Transverse colon (tissue), 4 donors: ENCODE measurements around the gene MRPL2. TPM values are rescaled to one million over a fixed set of nuclear protein-coding genes. Genes with fewer than 3 reads are reported as not detected.

Experiments used
- DNase-seq: peaks from one replicate; pipeline ENCODE4 v3.0.0-alpha.2; 2019
- H3K27ac ChIP-seq, 4 donors: fragments of 200-600 bp; sonication (generic); 2 replicates each; pipeline ENCODE4 v1.5.1; 2016 to 2018; ENCODE audit warnings: inconsistent platforms in 4 of 4
- H3K27me3 ChIP-seq: fragments of 200-600 bp; sonication (generic); 2 replicates; pipeline ENCODE4 v1.5.1; 2017; ENCODE audit warnings: inconsistent platforms
- H3K36me3 ChIP-seq, 4 donors: fragments of 200-600 bp; sonication (generic); 2 replicates each; pipeline ENCODE4 v1.5.1; 2017 to 2019; ENCODE audit warnings: inconsistent platforms in 4 of 4
- H3K4me1 ChIP-seq, 4 donors: fragments of 200-600 bp; sonication (generic); 2 replicates each; pipeline ENCODE4 v1.5.1; 2017 to 2020; ENCODE audit warnings: inconsistent platforms in 4 of 4
- H3K4me3 ChIP-seq, 4 donors: fragments of 200-600 bp; sonication (generic); 1 replicate in 1 of 4; 2 replicates in 3 of 4; pipeline versions ENCODE4 v1.5.1 to v1.6.1; 2017 to 2019; ENCODE audit warnings: inconsistent platforms in 4 of 4
- H3K9me3 ChIP-seq, 2 donors: fragments of 200-600 bp; sonication (generic); 2 replicates each; pipeline ENCODE4 v1.5.1; 2017 to 2019; ENCODE audit warnings: inconsistent platforms in 2 of 2
- EP300 ChIP-seq: sonication (generic); formaldehyde crosslinking; IDR thresholded peaks from one replicate; pipeline ENCODE4 v1.6.1; 2017; ENCODE audit warnings: antibody characterized with exemption, low read depth
- POLR2A ChIP-seq: fragments of 450-650 bp; IDR thresholded peaks from one replicate; pipeline ENCODE4 v1.6.1; 2016; ENCODE audit warnings: antibody characterized with exemption, mild to moderate bottlenecking, moderate library complexity
- POLR2AphosphoS5 ChIP-seq, 3 donors: sonication (generic); formaldehyde crosslinking; IDR thresholded peaks; one replicate each; pipeline ENCODE4 v1.6.1; 2016; ENCODE audit warnings: antibody characterized with exemption in 3 of 3
- WGBS, 2 donors: methylation state at CpG; one replicate each; pipeline ENCODE4 v1.1.5; 2018; ENCODE audit warnings: low coverage in 1 of 2; 5-methylcytosine and 5-hydroxymethylcytosine counted together
- in situ Hi-C, 4 donors: fragments of 200-750 bp; cut with MboI; loops; one replicate each; pipeline versions ENCODE4 v1.15.0 to v1.15.1; 2017; ENCODE audit warnings: low sequenced_read_pairs in 3 of 4, low pct_ligation_motif_present in 1 of 4, low pct_unique_long_range_greater_than_20kb in 1 of 4
- intact Hi-C: fragments of 100-400 bp; cut with DNase I; formaldehyde crosslinking; loops from one replicate; pipeline ENCODE4 v1.15.1; 2023; ENCODE audit warnings: low total_unique reads
- total RNA-seq, 4 donors: library from RNA; depleted of rRNA; stranded (reverse); fragments of >200 nt; gene quantifications; one replicate each; pipeline ENCODE4 v1.1.0, GENCODE V29; 2016
- TF ChIP-seq, protein P1 (sequence below), 5 experiments: fragments of 200-600 bp in 3 of 5; fragments of 450-650 bp in 2 of 5; sonication (generic) in 3 of 5; IDR thresholded peaks; 1 replicate in 2 of 5; 2 replicates in 3 of 5; pipeline ENCODE4 v1.5.1; 2016 to 2017; ENCODE audit warnings: antibody characterized with exemption in 5 of 5, inconsistent platforms in 3 of 5, mild to moderate bottlenecking in 2 of 5, moderate library complexity in 1 of 5

The MRPL2 gene
- total RNA-seq, 4 donors from 2014 or later, result 5.8 to 54.2 (median 34.3) TPM

DNA sequence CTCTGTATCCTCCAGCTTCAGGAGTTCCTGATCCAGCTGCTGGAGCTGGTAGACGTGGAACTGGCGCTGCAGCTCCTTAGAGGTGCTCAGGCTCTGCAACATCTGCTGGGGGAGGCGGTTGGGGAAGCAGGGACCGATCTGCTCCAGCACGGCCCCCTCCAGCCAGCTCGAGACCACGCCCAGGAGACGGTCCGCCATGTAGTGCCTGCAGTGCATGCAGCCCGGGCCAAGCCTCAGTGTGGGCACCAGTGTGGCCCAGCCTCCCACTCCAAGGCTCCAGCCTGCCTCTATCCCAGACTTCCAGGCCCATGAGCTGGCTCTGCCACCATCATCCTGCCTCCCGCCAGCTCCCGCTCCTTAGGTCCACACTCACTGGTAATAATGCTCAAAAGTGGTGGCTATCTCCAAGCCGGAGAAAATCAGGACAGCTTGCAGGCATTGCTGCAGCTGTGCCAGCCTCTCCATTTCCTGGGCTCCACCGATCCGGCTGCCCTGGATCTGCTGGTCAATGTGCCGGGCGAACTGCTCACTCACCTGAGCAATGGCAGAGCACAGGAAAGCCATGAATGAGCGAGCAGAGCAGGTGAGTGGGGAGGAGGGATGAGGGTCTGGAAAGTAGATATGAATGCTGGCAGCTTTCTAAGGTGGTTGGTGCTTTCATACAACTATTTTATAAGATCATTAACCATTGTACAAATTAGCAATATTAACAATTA is 18.5 kb downstream of the MRPL2 start:
- peaks cover 0 to 13% (median 4%) of the 10 kb centered on the region in 4 donors for H3K36me3 ChIP-seq
- no peak overlapping the region for H3K27ac ChIP-seq
- 97 to 100% methylated on average over 1 to 18 of the region's 18 CpGs for WGBS, 2 donors
- in situ Hi-C loops (no loop called here), intact Hi-C loops (no loop called here)
- TF ChIP-seq POLR2A (no peak), POLR2AphosphoS5 (IDR thresholded peaks at IDR 0.05) (no peak), EP300 (no peak)
- TF ChIP-seq, protein P1, sequence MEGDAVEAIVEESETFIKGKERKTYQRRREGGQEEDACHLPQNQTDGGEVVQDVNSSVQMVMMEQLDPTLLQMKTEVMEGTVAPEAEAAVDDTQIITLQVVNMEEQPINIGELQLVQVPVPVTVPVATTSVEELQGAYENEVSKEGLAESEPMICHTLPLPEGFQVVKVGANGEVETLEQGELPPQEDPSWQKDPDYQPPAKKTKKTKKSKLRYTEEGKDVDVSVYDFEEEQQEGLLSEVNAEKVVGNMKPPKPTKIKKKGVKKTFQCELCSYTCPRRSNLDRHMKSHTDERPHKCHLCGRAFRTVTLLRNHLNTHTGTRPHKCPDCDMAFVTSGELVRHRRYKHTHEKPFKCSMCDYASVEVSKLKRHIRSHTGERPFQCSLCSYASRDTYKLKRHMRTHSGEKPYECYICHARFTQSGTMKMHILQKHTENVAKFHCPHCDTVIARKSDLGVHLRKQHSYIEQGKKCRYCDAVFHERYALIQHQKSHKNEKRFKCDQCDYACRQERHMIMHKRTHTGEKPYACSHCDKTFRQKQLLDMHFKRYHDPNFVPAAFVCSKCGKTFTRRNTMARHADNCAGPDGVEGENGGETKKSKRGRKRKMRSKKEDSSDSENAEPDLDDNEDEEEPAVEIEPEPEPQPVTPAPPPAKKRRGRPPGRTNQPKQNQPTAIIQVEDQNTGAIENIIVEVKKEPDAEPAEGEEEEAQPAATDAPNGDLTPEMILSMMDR (IDR thresholded peaks at IDR 0.05), result no peak
- no peak overlapping the region for H3K4me3 ChIP-seq
- no peak for DNase-seq
- no peaks in the 10 kb centered on the region for H3K27me3 ChIP-seq
- no peaks in the 10 kb centered on the region for H3K4me1 ChIP-seq
- H3K9me3 ChIP-seq, result no peaks in the 10 kb centered on the region

DNA sequence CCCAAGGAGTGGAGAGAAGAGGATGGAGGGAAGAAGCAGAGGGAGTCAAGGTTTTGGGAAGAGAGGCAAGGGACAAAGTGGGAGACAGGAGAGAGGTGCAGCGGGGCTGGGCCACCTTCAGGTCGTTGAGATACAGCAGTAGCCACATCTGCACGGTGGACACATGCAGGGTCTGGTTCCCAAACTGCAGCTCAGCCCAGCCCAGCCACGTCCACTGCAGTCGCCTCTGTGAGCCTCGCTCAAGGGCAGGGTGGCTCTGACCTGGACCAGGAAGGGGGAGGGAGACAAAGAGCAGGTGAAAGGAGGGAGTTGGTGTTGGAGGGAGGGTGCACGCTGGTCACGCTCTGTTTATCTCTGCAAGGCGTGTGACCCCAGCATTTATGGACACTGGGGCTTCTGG is 20.5 kb downstream of the MRPL2 start:
- no peak for DNase-seq
- H3K4me1 ChIP-seq, result no peaks in the 10 kb centered on the region
- TF ChIP-seq, protein P1 (IDR thresholded peaks at IDR 0.05), result no peak
- no peak for TF ChIP-seq POLR2A
- no peak overlapping the region for H3K4me3 ChIP-seq
- in situ Hi-C loops (no loop called here), intact Hi-C loops (no loop called here)
- H3K27ac ChIP-seq, result no peak overlapping the region
- peaks cover 0 to 13% (median 4%) of the 10 kb centered on the region in 4 donors for H3K36me3 ChIP-seq
- no peaks in the 10 kb centered on the region for H3K9me3 ChIP-seq
- no peaks in the 10 kb centered on the region for H3K27me3 ChIP-seq
- WGBS, 2 donors, result 79 to 94% methylated on average over 6 to 9 of the region's 9 CpGs

DNA sequence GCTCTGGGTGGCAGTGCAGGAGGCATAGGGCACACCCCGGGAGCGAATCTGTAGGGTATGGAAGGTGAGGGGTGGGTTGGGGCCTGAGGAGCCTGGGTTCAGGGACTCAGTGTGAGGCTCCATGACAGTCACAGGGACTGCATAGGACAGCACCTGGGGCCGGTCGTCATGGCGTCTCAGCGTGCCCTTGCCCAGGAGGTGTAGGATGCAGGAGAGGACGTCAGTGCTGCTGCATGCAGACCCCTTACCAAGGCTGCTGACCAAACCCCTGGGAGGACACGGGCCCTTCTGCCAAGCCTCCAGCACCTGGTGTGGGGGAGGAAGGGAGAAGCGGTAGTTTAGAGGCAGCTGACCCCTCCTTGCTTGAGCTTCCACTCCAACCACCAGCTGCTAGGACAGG is 21.5 kb downstream of the MRPL2 start:
- Histone ChIP-seq H3K27me3 (no peaks in the 10 kb centered on the region), H3K9me3 (no peaks in the 10 kb centered on the region), H3K4me3 (no peak overlapping the region), H3K36me3 (peaks cover 0 to 13% (median 0%) of the 10 kb centered on the region in 4 donors), H3K27ac (no peak overlapping the region), H3K4me1 (no peaks in the 10 kb centered on the region)
- TF ChIP-seq EP300, result no peak
- TF ChIP-seq, protein P1 (IDR thresholded peaks at IDR 0.05), result no peak
- TF ChIP-seq POLR2AphosphoS5 (IDR thresholded peaks at IDR 0.05), result no peak
- TF ChIP-seq POLR2A, result no peak
- no peak for DNase-seq
- in situ Hi-C loops, result no loop called here
- WGBS, 2 donors, result 87 to 100% methylated on average over 2 to 9 of the region's 9 CpGs
- intact Hi-C loops, result no loop called here

DNA sequence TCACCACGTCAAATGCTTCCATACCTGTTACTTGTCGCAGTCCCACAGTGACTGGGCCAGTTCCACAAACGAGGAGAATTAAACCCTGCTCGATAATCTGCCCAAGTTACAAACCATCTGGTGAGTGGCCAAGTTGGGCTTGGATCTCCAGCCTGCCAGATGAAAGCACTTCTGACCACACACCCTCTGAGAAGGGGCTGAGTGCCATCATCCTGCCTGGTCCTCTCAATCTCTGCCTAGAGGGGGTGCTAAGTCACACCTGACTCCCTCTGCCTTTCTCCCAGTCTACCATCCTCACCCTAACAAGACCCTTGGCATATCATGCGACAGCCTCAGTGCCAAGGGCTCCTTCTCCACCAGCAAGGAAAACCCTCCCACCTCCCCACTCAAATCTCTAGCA is 22.0 kb downstream of the MRPL2 start:
- TF ChIP-seq POLR2AphosphoS5 (IDR thresholded peaks at IDR 0.05), result no peak
- TF ChIP-seq EP300, result no peak
- TF ChIP-seq POLR2A, result no peak
- TF ChIP-seq, protein P1 (IDR thresholded peaks at IDR 0.05), result no peak
- H3K36me3 ChIP-seq, result peaks cover 0 to 13% (median 0%) of the 10 kb centered on the region in 4 donors
- no peak for DNase-seq
- no peaks in the 10 kb centered on the region for H3K9me3 ChIP-seq
- WGBS, 2 donors, result 81% methylated on average over 5 of the region's 5 CpGs; no CpG with 5 or more reads in 1 of the 2 donors
- in situ Hi-C loops (no loop called here), intact Hi-C loops (no loop called here)
- H3K4me1 ChIP-seq, result no peaks in the 10 kb centered on the region
- H3K27ac ChIP-seq, result no peak overlapping the region
- H3K27me3 ChIP-seq, result no peaks in the 10 kb centered on the region
- no peak overlapping the region for H3K4me3 ChIP-seq
